Measurements from ENCODE around the gene HECW1.

DNA sequence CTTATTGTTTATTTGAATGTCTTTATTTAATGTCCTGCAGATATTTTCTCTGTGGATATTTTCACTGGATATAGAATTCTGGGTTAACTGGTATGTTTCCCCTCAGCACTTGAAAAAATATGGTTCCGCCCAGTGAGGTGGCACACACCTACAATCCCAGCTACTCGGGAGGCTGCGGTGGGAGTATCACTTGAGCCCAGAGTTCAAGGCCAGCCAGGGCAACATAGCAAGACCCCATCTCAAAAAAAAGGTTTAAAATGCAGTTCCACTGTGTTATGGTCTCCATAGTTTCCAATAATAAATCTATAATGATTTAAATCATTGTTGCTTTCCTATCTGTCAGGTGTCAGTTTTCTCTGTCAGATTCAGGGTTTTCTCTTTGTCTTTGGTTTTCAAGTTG lies 305.0 kb downstream of the HECW1 start:
- no peak for TF ChIP-seq POLR2AphosphoS5 (IDR thresholded peaks at IDR 0.05; ENCODE audit: borderline replicate concordance, low read depth, low read length)
- TF ChIP-seq EZH2 (IDR thresholded peaks at IDR 0.05), result no peak
- TF ChIP-seq FOXP2 (optimal IDR thresholded peaks at IDR 0.05; ENCODE audit: control extremely low read depth, extremely low read length, insufficient read depth), result no peak

Measured in SK-N-MC (cell line).